Stimulated activated CD4-positive, alpha-beta T cell treated with anti-CD3 and anti-CD28 coated beads, Interleukin-12 subunit alpha, Interleukin-12 subunit beta, amount 100 ng/mL, for 48 hours (primary cell): ENCODE measurements around the gene LRP1.
A peak's percentile ranks its signal among the peaks of the same experiment; 100 is the strongest.

Source experiments
- DNase-seq, 3 donors: peaks; one replicate each; pipeline ENCODE4 v3.0.0-alpha.2; 2020; ENCODE audit warnings: low read depth in 2 of 3, low spot score in 1 of 3

The LRP1 gene

GRCh38 chr12:57234233-57234570 lies 105.9 kb downstream of the LRP1 start:
- no peak for DNase-seq

GRCh38 chr12:57234571-57235016 lies 106.3 kb downstream of the LRP1 start:
- no peak for DNase-seq

GRCh38 chr12:57235017-57235727 lies 106.9 kb downstream of the LRP1 start:
- no peak for DNase-seq

DNA sequence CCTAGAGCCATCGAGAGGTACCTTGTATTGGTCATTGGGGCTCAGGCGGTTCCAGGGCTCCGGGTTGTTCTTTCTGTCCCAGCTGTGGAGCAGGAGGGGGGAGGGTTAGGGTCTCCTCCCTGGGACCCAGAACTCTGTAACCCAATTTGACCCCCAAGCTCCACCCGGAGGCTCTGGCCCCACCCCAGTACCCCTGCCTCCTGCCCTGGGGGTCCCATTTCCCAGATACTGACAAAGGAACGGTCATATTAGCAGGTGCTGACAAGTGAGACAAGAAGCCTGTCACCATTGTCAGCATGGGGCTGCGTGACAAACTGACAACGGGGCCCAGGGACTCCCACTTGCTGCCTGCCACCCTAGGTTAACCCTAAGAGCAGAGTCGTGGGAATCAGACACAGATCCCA lies 107.4 kb downstream of the LRP1 start:
- no peak for DNase-seq

GRCh38 chr12:57236201-57236924 lies 108.1 kb downstream of the LRP1 start:
- no peak for DNase-seq

DNA sequence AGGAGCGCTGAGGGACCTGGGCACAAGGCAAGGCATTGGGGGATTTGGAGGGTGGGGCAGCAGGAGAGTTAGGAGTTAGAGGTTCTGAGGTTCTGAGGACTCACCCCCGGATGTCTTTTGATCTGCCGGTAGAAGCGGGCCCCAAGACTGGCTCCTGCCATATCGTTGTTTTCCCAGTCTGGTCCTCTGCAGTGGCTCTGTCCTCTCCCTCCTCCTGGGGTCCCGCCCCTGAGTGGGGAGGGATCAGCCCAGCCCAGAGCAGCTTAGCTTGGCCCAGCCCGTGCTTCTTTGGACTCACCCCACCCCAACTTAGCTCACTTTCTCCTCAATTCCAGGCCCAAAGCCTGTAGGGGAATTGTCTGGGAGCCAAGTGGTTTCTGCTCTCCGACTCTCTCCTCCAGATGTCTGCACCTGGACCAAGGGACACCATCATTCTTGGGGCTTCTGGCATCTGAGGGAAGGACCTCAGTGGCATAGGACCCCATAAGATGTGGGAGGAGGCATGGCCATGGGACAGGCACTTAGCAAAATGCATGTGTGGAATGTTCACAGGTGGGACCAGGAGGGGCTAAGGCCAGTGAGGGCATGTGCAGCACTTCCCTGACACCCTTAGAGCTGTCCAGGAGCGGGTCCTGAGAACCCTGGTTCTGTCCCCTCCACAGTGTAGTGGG lies 108.8 kb downstream of the LRP1 start:
- DNase-seq: no peak

DNA sequence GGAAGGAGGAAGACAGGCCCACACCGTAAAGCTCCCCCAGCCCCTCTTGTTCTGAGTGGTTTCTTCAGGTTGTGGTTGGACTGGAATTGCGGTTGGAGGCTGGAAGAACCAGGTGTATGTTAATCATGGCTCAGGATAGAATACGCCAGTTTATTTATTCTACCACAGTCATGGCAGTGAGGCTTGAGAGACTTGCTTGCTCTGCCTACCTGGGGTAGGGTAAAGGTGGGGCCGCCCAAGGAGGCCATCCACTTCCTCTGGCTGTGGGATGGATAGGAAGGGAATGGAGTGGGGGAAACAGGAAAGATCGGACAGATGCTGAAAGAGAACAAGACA lies 109.3 kb downstream of the LRP1 start:
- no peak for DNase-seq

GRCh38 chr12:57237932-57238853 lies 109.9 kb downstream of the LRP1 start:
- no peak for DNase-seq

DNA sequence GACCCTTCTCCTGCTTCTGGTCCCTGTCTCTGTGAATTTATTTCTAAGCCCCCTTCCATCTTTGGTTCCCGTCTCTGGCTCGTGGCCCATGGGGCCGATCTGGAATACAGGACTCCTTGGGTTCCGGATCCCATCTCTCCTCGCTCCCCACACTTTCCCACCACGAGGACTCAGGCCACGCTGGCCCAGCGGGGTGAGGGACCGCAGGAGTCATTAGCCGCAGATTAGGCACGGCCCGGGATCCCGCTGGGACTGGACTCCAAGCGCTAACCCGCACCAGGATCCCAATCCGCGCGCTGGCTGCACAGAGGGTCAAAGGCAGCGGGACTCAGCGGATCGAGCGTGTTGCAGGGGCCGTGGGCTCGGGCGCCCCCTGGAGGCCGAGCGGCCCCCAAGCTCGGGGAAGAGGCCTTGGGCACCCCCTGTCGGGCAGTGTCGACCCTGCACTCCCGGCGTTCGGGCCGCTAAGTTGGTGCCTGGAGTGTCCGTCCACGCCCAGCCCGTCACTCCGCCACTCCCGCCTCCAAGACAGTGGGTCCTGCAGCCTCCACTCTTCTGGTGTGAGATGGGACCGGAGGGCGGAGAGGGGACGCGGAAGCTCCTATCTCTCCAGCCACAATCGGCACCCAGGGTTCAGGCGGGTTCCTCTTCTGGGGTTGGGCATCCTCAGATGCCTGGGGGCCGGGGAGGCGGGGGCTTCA lies 110.7 kb downstream of the LRP1 start:
- DNase-seq: peak; percentile 75 to 91 (median 83)

- DNase-seq: no peak
These were observed 111.3 kb downstream of the LRP1 start for GRCh38 chr12:57239587-57240065.

DNA sequence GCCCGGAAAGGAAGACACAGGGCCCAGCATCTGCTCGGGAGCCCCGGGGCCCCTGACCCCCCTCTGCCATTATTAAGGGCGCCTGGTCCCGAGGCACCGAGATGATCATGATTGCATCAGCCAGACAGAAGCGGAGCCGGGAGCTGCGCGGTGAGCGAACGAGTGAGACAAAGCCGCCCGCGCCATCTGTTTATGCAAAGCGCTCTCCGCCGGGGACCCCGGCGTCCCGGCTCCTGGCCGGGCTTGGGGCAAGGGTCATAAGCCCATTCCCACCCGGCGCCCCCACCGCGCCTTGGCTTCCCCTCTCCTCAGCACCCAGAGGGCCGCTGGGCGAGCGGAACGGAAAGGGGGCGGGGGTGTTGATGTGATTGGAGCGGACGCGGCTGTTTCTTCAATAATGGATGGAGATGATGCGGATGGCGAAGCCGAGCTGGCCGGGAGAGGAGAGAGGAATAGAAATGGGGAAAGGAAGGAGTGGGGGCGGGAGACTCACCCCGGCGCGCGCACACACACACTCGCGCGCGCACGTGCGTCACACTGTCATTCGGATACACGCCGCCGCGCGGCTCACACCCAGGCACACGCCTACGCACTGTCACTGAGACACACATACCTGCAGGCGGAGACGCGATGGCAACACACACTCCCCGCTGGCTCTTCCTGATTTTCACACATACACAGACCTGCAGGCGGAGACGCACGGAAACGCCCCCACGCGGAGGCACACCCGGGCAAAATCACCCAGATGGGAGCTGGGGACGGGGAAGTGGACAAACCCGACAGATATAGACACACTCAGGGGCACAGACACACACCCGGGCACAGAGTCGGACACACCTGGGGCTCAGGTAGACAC lies 112.0 kb downstream of the LRP1 start:
- peak in 1 of 3 donors; percentile 64 for DNase-seq

- no peak for DNase-seq
These were observed 112.7 kb downstream of the LRP1 start for GRCh38 chr12:57240926-57241401.

DNA sequence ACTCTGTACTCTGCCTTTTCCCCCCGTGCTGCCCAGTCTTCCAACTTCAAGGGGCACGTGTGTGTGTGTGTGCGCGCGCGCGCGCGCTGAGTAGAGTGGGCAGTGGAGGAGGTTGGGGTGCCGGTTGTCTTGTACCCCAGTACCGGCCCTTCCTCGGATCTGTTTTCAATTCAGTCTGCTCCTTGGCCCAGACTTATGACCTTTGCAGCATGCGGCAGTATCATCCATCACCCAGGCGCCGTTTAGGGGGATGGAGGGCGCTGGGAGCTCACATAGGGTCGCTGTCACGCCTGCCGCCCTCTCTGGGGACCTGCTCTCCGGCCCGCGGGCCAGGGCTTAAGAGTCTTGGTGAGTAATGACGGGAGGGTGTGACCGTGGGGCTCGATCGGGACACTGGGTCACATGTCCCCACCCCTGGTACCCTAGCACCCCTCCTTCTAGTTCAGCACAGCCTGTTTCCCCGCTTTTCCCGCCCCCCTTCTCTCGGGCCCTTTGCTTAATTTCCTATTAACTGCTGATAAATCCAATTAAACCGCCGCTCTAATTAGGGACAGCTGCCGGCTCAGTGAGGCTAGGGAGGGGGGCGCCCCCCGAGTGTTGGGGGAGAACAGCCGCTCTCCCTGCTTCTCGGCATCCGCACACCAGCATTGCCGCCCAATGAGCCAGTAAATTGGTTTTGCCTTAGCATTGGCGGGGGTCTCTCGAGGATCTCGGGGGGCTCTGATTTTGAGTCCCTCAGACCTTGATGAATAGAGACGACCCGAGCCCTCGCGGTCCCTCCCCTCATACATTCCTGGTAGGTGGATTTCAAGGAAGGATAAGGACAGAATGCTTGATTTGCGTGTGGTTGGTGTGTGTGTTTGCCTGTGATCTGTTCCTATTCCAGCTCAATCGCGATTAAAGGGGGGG lies 113.4 kb downstream of the LRP1 start:
- no peak for DNase-seq

DNA sequence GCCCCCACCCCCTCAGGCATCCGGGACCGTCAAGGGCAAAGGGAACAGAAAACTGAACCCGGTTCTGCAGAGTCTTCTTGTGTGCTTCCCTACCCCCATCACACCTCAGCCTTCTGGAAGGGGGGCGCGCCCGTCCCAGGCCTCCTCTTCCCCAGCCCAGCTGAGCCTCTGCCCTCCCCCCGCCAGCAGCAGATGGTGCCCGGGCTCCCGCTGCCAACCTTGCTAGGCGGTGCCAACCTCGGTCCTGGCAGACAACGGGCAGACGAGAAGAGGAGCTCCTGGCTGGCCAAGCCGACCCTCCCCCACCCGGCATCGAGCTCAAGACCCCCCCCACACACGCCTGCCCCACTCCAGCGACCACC lies 114.0 kb downstream of the LRP1 start:
- no peak for DNase-seq

- peak in 1 of 3 donors; percentile 78 for DNase-seq
These were observed 114.6 kb downstream of the LRP1 start for GRCh38 chr12:57242691-57243454.

- DNase-seq: peak in 2 of 3 donors; percentile 78 to 87
These were observed 115.4 kb downstream of the LRP1 start for GRCh38 chr12:57243521-57244311.

DNA sequence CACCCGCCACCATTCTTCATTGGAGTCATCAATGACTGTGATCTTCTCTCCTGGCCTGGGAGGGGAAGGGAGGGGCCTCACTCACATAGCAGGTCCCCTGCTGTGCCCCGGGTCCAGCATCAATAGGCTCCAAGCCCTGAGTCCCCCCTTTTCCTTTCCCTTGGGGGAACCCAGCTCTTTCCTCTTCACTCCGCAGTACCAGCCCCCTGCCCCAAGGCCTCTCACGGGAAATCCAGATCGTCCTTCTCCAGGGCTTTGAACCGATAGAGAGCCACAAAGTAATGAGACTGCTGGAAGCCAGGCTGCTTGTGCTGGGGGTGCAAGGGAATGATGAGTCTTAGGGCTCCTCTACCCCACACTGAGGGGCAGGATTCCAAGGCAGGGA lies 116.0 kb downstream of the LRP1 start:
- DNase-seq: no peak
